Measurements from ENCODE around the gene NCOA3. TPM values are rescaled to one million over a fixed set of nuclear protein-coding genes. Genes with fewer than 3 reads are reported as not detected.
A peak's percentile ranks its signal among the peaks of the same experiment; 100 is the strongest.

The NCOA3 gene
- total RNA-seq, 1 donor from 2014 or later: 42.8 TPM

- TF ChIP-seq CTCF (IDR thresholded peaks at IDR 0.05; ENCODE audit: unreplicated experiment): no peak
- H3K9me3 Mint-ChIP-seq (ENCODE audit: low read depth): no peaks in the 10 kb centered on the region
- H3K4me3 Mint-ChIP-seq (ENCODE audit: low read depth): no peak overlapping the region
- H3K36me3 Mint-ChIP-seq (ENCODE audit: insufficient read depth): peaks cover 6% of the 10 kb centered on the region
- H3K4me1 Mint-ChIP-seq (ENCODE audit: low read depth): no peaks in the 10 kb centered on the region
- H3K27me3 Mint-ChIP-seq: no peaks in the 10 kb centered on the region
- DNase-seq (ENCODE audit: low spot score, unreplicated experiment): no peak
- no peak overlapping the region for H3K27ac Mint-ChIP-seq
Measured at GRCh38 chr20:47676219-47676721, 174.6 kb downstream of the NCOA3 start.

- no peak overlapping the region for H3K27ac Mint-ChIP-seq
- peaks cover 6% of the 10 kb centered on the region for H3K36me3 Mint-ChIP-seq (ENCODE audit: insufficient read depth)
- TF ChIP-seq CTCF (IDR thresholded peaks at IDR 0.05; ENCODE audit: unreplicated experiment): no peak
- no peaks in the 10 kb centered on the region for H3K27me3 Mint-ChIP-seq
- no peaks in the 10 kb centered on the region for H3K4me1 Mint-ChIP-seq (ENCODE audit: low read depth)
- no peak for DNase-seq (ENCODE audit: low spot score, unreplicated experiment)
- no peaks in the 10 kb centered on the region for H3K9me3 Mint-ChIP-seq (ENCODE audit: low read depth)
- H3K4me3 Mint-ChIP-seq (ENCODE audit: low read depth): no peak overlapping the region
Measured at GRCh38 chr20:47676912-47677634, 175.4 kb downstream of the NCOA3 start.

- Mint-ChIP-seq H3K36me3 (ENCODE audit: insufficient read depth) (peaks cover 2% of the 10 kb centered on the region), H3K4me1 (ENCODE audit: low read depth) (no peaks in the 10 kb centered on the region), H3K9me3 (ENCODE audit: low read depth) (no peaks in the 10 kb centered on the region), H3K4me3 (ENCODE audit: low read depth) (no peak overlapping the region), H3K27ac (no peak overlapping the region), H3K27me3 (no peaks in the 10 kb centered on the region)
- TF ChIP-seq CTCF (IDR thresholded peaks at IDR 0.05; ENCODE audit: unreplicated experiment): peak; percentile 86
- peak; percentile 70 for DNase-seq (ENCODE audit: low spot score, unreplicated experiment)
Measured at GRCh38 chr20:47677635-47678453, 176.2 kb downstream of the NCOA3 start.

GRCh38 chr20:47678536-47678935 lies 176.8 kb downstream of the NCOA3 start:
- no peak for TF ChIP-seq CTCF (IDR thresholded peaks at IDR 0.05; ENCODE audit: unreplicated experiment)
- no peak for DNase-seq (ENCODE audit: low spot score, unreplicated experiment)
- Mint-ChIP-seq H3K9me3 (ENCODE audit: low read depth) (no peaks in the 10 kb centered on the region), H3K27me3 (no peaks in the 10 kb centered on the region), H3K4me1 (ENCODE audit: low read depth) (no peaks in the 10 kb centered on the region), H3K27ac (no peak overlapping the region), H3K36me3 (ENCODE audit: insufficient read depth) (peaks cover 4% of the 10 kb centered on the region), H3K4me3 (ENCODE audit: low read depth) (no peak overlapping the region)

- TF ChIP-seq CTCF (IDR thresholded peaks at IDR 0.05; ENCODE audit: unreplicated experiment): no peak
- Mint-ChIP-seq H3K36me3 (ENCODE audit: insufficient read depth) (peaks cover 6% of the 10 kb centered on the region), H3K9me3 (ENCODE audit: low read depth) (no peaks in the 10 kb centered on the region), H3K4me1 (ENCODE audit: low read depth) (no peaks in the 10 kb centered on the region), H3K27ac (peak overlapping the region; percentile 84), H3K27me3 (no peaks in the 10 kb centered on the region), H3K4me3 (ENCODE audit: low read depth) (no peak overlapping the region)
- no peak for DNase-seq (ENCODE audit: low spot score, unreplicated experiment)
Measured at GRCh38 chr20:47679462-47679861, 177.8 kb downstream of the NCOA3 start.
